ENCODE results near the gene PPP1R3G.

The PPP1R3G gene

DNA sequence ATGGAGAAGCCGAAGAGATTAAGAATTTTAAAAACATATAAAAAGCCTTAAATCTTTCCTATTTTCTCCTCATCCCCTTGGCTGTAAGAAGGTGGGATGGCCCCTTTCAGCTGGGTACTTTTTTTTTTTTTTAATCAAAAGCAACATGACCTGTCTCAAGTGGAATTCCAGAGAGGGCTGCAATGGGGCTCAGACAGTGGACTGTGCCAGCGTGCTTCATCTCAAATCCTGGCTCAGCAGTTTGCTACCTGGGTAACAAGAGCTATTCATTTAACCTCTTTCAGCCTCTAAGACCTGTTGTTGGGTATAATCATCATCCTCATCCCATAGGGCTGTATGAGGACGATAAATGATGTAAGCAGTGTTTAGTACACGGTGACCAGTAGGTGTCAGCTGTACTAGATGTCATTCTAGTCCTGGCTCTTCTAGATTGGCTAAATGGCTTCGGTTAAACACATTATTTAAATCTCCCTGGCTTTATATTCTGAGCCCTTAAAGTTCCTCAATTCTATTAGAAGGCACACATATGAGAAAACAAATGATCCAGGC, 6.9 kb upstream of the PPP1R3G start:
- Histone ChIP-seq H3K27ac (ENCODE audit: low read depth, low read length, poor library complexity, severe bottlenecking) (no peak overlapping the region), H4K20me1 (ENCODE audit: insufficient read depth, low read length) (no peaks in the 10 kb centered on the region), H3K9me3 (ENCODE audit: low read length) (no peaks in the 10 kb centered on the region), H3K9me2 (ENCODE audit: low read depth, low read length) (no peaks in the 10 kb centered on the region), H3K9ac (ENCODE audit: low read length) (no peak overlapping the region), H3K27me3 (ENCODE audit: insufficient read depth, low read length) (peaks cover 19% of the 10 kb centered on the region), H3K36me3 (ENCODE audit: insufficient read depth, low read length) (no peaks in the 10 kb centered on the region), H3K79me2 (ENCODE audit: insufficient read depth, low read length) (no peaks in the 10 kb centered on the region), H3K4me1 (ENCODE audit: insufficient read depth, low read length, severe bottlenecking) (no peaks in the 10 kb centered on the region), H3F3A (ENCODE audit: insufficient read depth, low read length) (no peaks in the 10 kb centered on the region), H3K4me3 (ENCODE audit: low read depth, low read length, poor library complexity, severe bottlenecking) (no peak overlapping the region), H3K4me2 (ENCODE audit: low read length) (no peak overlapping the region), H2AFZ (ENCODE audit: low read length) (no peak overlapping the region)
- TF ChIP-seq, protein P1, sequence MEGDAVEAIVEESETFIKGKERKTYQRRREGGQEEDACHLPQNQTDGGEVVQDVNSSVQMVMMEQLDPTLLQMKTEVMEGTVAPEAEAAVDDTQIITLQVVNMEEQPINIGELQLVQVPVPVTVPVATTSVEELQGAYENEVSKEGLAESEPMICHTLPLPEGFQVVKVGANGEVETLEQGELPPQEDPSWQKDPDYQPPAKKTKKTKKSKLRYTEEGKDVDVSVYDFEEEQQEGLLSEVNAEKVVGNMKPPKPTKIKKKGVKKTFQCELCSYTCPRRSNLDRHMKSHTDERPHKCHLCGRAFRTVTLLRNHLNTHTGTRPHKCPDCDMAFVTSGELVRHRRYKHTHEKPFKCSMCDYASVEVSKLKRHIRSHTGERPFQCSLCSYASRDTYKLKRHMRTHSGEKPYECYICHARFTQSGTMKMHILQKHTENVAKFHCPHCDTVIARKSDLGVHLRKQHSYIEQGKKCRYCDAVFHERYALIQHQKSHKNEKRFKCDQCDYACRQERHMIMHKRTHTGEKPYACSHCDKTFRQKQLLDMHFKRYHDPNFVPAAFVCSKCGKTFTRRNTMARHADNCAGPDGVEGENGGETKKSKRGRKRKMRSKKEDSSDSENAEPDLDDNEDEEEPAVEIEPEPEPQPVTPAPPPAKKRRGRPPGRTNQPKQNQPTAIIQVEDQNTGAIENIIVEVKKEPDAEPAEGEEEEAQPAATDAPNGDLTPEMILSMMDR (IDR thresholded peaks at IDR 0.05; ENCODE audit: low read length): peak; percentile 35; the same call in 1 of the 2 replicates
- no peak for TF ChIP-seq EZH2 (IDR thresholded peaks at IDR 0.05; ENCODE audit: borderline replicate concordance, low read length)

DNA sequence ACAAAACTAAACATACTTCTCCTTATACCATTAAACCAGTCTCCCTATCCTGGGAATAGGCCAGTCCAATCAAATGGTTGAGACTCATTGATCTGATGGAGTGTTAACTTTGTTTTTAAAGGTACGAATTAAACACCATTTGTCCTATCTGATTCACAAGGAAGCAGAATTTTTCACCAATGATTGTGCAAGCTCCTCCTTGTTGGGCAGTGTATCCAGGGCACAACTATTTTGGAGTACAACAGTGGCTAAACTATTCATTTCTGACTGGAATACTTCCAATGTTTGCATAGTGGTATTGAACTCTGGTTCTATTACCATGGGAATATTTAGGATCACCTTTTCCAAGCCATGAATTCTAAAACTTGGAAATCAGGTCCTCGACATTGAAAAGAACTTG, 5.4 kb upstream of the PPP1R3G start:
- no peak overlapping the region for H3K4me2 ChIP-seq (ENCODE audit: low read length)
- H3K27ac ChIP-seq (ENCODE audit: low read depth, low read length, poor library complexity, severe bottlenecking): no peak overlapping the region
- H3K27me3 ChIP-seq (ENCODE audit: insufficient read depth, low read length): peaks cover 19% of the 10 kb centered on the region
- no peaks in the 10 kb centered on the region for H3K4me1 ChIP-seq (ENCODE audit: insufficient read depth, low read length, severe bottlenecking)
- H3K9me2 ChIP-seq (ENCODE audit: low read depth, low read length): no peaks in the 10 kb centered on the region
- no peaks in the 10 kb centered on the region for H3K36me3 ChIP-seq (ENCODE audit: insufficient read depth, low read length)
- H3K4me3 ChIP-seq (ENCODE audit: low read depth, low read length, poor library complexity, severe bottlenecking): no peak overlapping the region
- H3K9me3 ChIP-seq (ENCODE audit: low read length): no peaks in the 10 kb centered on the region
- no peaks in the 10 kb centered on the region for H3K79me2 ChIP-seq (ENCODE audit: insufficient read depth, low read length)
- no peaks in the 10 kb centered on the region for H4K20me1 ChIP-seq (ENCODE audit: insufficient read depth, low read length)
- TF ChIP-seq, protein P1 (IDR thresholded peaks at IDR 0.05; ENCODE audit: low read length): no peak
- TF ChIP-seq EZH2 (IDR thresholded peaks at IDR 0.05; ENCODE audit: borderline replicate concordance, low read length): no peak
- H3F3A ChIP-seq (ENCODE audit: insufficient read depth, low read length): no peaks in the 10 kb centered on the region
- no peak overlapping the region for H3K9ac ChIP-seq (ENCODE audit: low read length)
- H2AFZ ChIP-seq (ENCODE audit: low read length): no peak overlapping the region

DNA sequence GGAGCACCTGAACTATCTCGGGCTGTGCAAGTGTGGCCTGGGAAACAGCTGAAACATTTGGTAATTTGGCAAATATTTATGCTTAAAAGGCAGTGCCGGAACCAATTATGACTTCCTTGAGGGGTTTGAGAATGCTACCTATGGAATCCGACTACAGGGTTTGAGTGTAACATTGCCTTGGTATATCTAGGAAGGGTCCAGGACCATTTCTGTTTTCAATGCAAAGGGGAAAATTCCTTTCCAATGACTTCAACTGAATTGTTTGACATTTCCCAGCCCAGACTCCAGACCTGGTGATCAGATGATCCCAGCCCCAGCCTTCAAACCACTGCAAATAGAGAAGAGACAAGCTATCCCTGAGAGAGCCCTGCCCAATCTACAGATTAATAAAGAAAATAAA, 4.6 kb upstream of the PPP1R3G start:
- Histone ChIP-seq H3K4me3 (ENCODE audit: low read depth, low read length, poor library complexity, severe bottlenecking) (no peak overlapping the region), H3K4me2 (ENCODE audit: low read length) (no peak overlapping the region), H3K9me2 (ENCODE audit: low read depth, low read length) (no peaks in the 10 kb centered on the region), H3K27ac (ENCODE audit: low read depth, low read length, poor library complexity, severe bottlenecking) (no peak overlapping the region), H2AFZ (ENCODE audit: low read length) (no peak overlapping the region), H3K9ac (ENCODE audit: low read length) (no peak overlapping the region), H3K4me1 (ENCODE audit: insufficient read depth, low read length, severe bottlenecking) (no peaks in the 10 kb centered on the region), H3K27me3 (ENCODE audit: insufficient read depth, low read length) (peaks cover 22% of the 10 kb centered on the region), H3F3A (ENCODE audit: insufficient read depth, low read length) (no peaks in the 10 kb centered on the region), H3K36me3 (ENCODE audit: insufficient read depth, low read length) (no peaks in the 10 kb centered on the region), H4K20me1 (ENCODE audit: insufficient read depth, low read length) (no peaks in the 10 kb centered on the region), H3K9me3 (ENCODE audit: low read length) (no peaks in the 10 kb centered on the region), H3K79me2 (ENCODE audit: insufficient read depth, low read length) (no peaks in the 10 kb centered on the region)
- TF ChIP-seq, protein P1 (IDR thresholded peaks at IDR 0.05; ENCODE audit: low read length): no peak
- TF ChIP-seq EZH2 (IDR thresholded peaks at IDR 0.05; ENCODE audit: borderline replicate concordance, low read length): no peak

Measured in OCI-LY1 (cell line).